ENCODE data around the gene CD274. TPM values are rescaled to one million over a fixed set of nuclear protein-coding genes. Genes with fewer than 3 reads are reported as not detected.

CD274 gene
- total RNA-seq, 1 experiment from 2014 or later, result not detected

DNA sequence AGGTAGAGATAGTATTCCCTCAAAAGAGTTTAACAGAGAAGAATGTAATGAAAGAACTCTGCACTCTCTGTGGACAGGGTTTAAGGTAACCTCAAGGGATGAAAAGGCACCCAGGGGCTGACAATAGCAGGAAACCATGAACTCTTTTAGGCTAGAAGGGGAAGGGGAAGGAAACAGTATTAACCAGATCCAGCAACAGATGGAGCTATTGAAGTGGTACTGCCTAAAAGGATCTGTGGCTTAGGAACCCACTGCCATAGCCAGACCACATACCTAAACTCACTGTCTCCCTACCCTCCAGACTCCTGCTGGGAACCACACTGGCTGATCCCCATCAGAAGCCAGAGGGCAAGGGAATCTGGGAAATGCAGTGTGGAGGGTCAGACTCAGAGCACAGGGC is 48.1 kb upstream of the CD274 start:
- Histone ChIP-seq H3K56ac (ENCODE audit: insufficient read length, low read depth, low read length) (no peak overlapping the region), H3K27me3 (ENCODE audit: insufficient read depth, low read length) (no peaks in the 10 kb centered on the region), H3K27ac (ENCODE audit: insufficient read length, low read depth, low read length) (no peak overlapping the region), H3K9me3 (ENCODE audit: control insufficient read depth, low read depth, low read length) (no peaks in the 10 kb centered on the region), H2BK12ac (ENCODE audit: insufficient read length, low read depth, low read length) (no peak overlapping the region), H2BK120ac (ENCODE audit: low read depth, low read length, poor library complexity, severe bottlenecking) (no peak overlapping the region), H2BK5ac (ENCODE audit: insufficient read length, low read length) (no peak overlapping the region), H4K91ac (ENCODE audit: insufficient read length, low read depth, low read length) (no peak overlapping the region), H3K9ac (ENCODE audit: extremely low read depth, insufficient read length, low read length) (no peak overlapping the region), H2BK20ac (ENCODE audit: low read depth, low read length, poor library complexity, severe bottlenecking) (no peak overlapping the region), H3T11ph (ENCODE audit: low read length) (no peak overlapping the region), H4K8ac (replicated peaks; ENCODE audit: insufficient read length, low read depth, low read length) (no peak overlapping the region), H3K23ac (ENCODE audit: insufficient read length, low read depth, low read length) (no peak overlapping the region), H3K4me2 (ENCODE audit: insufficient read depth, insufficient read length, low read length) (no peak overlapping the region), H3K18ac (ENCODE audit: insufficient read length, low read depth, low read length) (no peak overlapping the region), H3K79me1 (ENCODE audit: insufficient read depth, low read depth, low read length, poor library complexity, severe bottlenecking) (no peaks in the 10 kb centered on the region), H3K14ac (ENCODE audit: insufficient read depth, low read length) (no peak overlapping the region), H2AK5ac (ENCODE audit: insufficient read length, low read length) (no peak overlapping the region), H3K23me2 (ENCODE audit: insufficient read length, low read depth, low read length, poor library complexity, severe bottlenecking) (no peaks in the 10 kb centered on the region), H3K79me2 (ENCODE audit: insufficient read depth, low read length) (no peaks in the 10 kb centered on the region), H3K4me1 (ENCODE audit: insufficient read depth, low read length) (no peaks in the 10 kb centered on the region), H4K20me1 (ENCODE audit: control insufficient read depth, insufficient read depth, insufficient read length) (no peaks in the 10 kb centered on the region), H4K5ac (ENCODE audit: insufficient read length, low read depth, low read length) (no peak overlapping the region), H3K4ac (ENCODE audit: low read depth, low read length) (no peak overlapping the region), H2AFZ (ENCODE audit: low read length) (no peak overlapping the region), H2BK15ac (ENCODE audit: low read depth, low read length) (no peak overlapping the region)
- Mint-ChIP-seq H3K27ac (no peak overlapping the region; a peak in 1 of 7 replicates), H3K4me3 (no peak overlapping the region), H3K27me3 (ENCODE audit: low read depth) (no peaks in the 10 kb centered on the region), H3K4me1 (peaks cover 2 to 5% of the 10 kb centered on the region in 2 experiments), H3K36me3 (ENCODE audit: insufficient read depth in 1 of 3, low read depth in 3 of 3) (peaks cover 5 to 15% (median 12%) of the 10 kb centered on the region in 3 experiments; a peak in 5 of 7 replicates), H3K9me3 (peaks cover 15 to 17% of the 10 kb centered on the region in 2 experiments)
- TF ChIP-seq, protein P1, sequence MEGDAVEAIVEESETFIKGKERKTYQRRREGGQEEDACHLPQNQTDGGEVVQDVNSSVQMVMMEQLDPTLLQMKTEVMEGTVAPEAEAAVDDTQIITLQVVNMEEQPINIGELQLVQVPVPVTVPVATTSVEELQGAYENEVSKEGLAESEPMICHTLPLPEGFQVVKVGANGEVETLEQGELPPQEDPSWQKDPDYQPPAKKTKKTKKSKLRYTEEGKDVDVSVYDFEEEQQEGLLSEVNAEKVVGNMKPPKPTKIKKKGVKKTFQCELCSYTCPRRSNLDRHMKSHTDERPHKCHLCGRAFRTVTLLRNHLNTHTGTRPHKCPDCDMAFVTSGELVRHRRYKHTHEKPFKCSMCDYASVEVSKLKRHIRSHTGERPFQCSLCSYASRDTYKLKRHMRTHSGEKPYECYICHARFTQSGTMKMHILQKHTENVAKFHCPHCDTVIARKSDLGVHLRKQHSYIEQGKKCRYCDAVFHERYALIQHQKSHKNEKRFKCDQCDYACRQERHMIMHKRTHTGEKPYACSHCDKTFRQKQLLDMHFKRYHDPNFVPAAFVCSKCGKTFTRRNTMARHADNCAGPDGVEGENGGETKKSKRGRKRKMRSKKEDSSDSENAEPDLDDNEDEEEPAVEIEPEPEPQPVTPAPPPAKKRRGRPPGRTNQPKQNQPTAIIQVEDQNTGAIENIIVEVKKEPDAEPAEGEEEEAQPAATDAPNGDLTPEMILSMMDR (conservative IDR thresholded peaks at IDR 0.05), result peak; percentile 14; the same call in 1 of the 3 replicates
- DNase-seq, result no peak

All from H9 (cell line).